ENCODE data around the gene GIGYF2.

DNA sequence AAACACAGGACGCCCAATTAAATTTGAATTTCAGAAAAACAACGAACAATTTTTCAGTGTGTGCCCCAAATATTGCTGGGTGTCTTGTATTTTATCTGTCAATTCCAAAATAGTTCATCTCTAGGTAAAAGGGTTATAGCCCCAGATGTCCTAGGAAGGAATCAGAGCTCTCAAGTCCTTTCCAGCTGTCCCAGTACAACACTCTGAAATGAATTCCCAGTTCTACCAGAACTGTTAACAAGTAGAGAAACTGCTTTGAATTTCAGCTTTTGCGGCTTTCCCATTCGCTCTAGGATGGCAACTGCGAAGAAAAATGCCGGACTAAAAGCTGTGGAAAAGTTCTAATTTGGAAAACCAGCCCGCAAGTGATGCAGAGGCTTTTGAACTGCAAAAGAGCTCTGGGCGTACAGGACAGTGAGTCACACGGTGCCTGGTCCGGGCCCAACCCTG, 497 bp upstream of the GIGYF2 start:
- TF ChIP-seq, protein P1, sequence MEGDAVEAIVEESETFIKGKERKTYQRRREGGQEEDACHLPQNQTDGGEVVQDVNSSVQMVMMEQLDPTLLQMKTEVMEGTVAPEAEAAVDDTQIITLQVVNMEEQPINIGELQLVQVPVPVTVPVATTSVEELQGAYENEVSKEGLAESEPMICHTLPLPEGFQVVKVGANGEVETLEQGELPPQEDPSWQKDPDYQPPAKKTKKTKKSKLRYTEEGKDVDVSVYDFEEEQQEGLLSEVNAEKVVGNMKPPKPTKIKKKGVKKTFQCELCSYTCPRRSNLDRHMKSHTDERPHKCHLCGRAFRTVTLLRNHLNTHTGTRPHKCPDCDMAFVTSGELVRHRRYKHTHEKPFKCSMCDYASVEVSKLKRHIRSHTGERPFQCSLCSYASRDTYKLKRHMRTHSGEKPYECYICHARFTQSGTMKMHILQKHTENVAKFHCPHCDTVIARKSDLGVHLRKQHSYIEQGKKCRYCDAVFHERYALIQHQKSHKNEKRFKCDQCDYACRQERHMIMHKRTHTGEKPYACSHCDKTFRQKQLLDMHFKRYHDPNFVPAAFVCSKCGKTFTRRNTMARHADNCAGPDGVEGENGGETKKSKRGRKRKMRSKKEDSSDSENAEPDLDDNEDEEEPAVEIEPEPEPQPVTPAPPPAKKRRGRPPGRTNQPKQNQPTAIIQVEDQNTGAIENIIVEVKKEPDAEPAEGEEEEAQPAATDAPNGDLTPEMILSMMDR (IDR thresholded peaks at IDR 0.05) = no peak
- TF ChIP-seq POLR2A (IDR thresholded peaks at IDR 0.05) = no peak
